Measurements from ENCODE around the gene LY9. TPM values are rescaled to one million over a fixed set of nuclear protein-coding genes. Genes with fewer than 3 reads are reported as not detected.
A peak's percentile ranks its signal among the peaks of the same experiment; 100 is the strongest.

The LY9 gene
- total RNA-seq, 6 experiments from 2014 or later: 0.11 to 1.3 (median 0.37) TPM; not detected in 1

- Histone ChIP-seq H3K9me3 (no peaks in the 10 kb centered on the region), H3K36me3 (no peaks in the 10 kb centered on the region), H3K27me3 (no peaks in the 10 kb centered on the region), H3K4me1 (peaks cover 0 to 14% (median 4%) of the 10 kb centered on the region in 4 donors), H3K4me3 (no peak overlapping the region), H3K27ac (no peak overlapping the region)
- 35% methylated on average over 5 of the region's 5 CpGs for WGBS (ENCODE audit: insufficient coverage, low coverage, low lambda C conversion rate, missing lambda C conversion rate)
- intact Hi-C loops (cut with DNase I): no loop called here
- TF ChIP-seq POLR2A (IDR thresholded peaks at IDR 0.05) (no peak), CTCF (IDR thresholded peaks at IDR 0.05) (no peak)
- DNase-seq: peak; percentile 55 to 69 (median 66)
- ATAC-seq: peak; percentile 81 to 93 (median 90)
Measured at GRCh38 chr1:160860840-160861505, 65.0 kb downstream of the LY9 start.

GRCh38 chr1:160862203-160863060, 66.5 kb downstream of the LY9 start, which contains the start of gene CD244:
Gene CD244 (minus strand): TSS chr1:160862887. CDS start chr1:160862677, 210 bp downstream.
- H3K9me3 ChIP-seq: no peaks in the 10 kb centered on the region
- H3K4me3 ChIP-seq: peak within 1 kb of the TSS in 1 of 3 donors; percentile 15
- H3K27me3 ChIP-seq: no peaks in the 10 kb centered on the region
- no peak for TF ChIP-seq POLR2A (IDR thresholded peaks at IDR 0.05)
- TF ChIP-seq CTCF (IDR thresholded peaks at IDR 0.05): no peak
- intact Hi-C loops (cut with DNase I): no loop called here
- H3K27ac ChIP-seq: peak within 1 kb of the TSS in 1 of 3 donors; percentile 12
- peaks cover 0 to 24% (median 5%) of the 10 kb centered on the region in 4 donors for H3K4me1 ChIP-seq
- no peaks in the 10 kb centered on the region for H3K36me3 ChIP-seq
- WGBS (ENCODE audit: insufficient coverage, low coverage, low lambda C conversion rate, missing lambda C conversion rate): 53% methylated on average over 6 of the region's 12 CpGs
- peak in 1 of 3 donors; percentile 50 for DNase-seq
- ATAC-seq: peak; percentile 40 to 56 (median 48)

- TF ChIP-seq CTCF (IDR thresholded peaks at IDR 0.05): no peak
- no peak for TF ChIP-seq POLR2A (IDR thresholded peaks at IDR 0.05)
- ATAC-seq: no peak
Measured at GRCh38 chr1:160863061-160863773, 67.2 kb downstream of the LY9 start.

GRCh38 chr1:160863774-160864131, 67.8 kb downstream of the LY9 start:
- no peak for DNase-seq
- peak in 3 of 4 donors; percentile 18 to 48 (median 39) for ATAC-seq
- no peaks in the 10 kb centered on the region for H3K27me3 ChIP-seq
- intact Hi-C loops (cut with DNase I): no loop called here
- TF ChIP-seq CTCF (IDR thresholded peaks at IDR 0.05) (no peak), POLR2A (IDR thresholded peaks at IDR 0.05) (no peak)
- WGBS (ENCODE audit: insufficient coverage, low coverage, low lambda C conversion rate, missing lambda C conversion rate): 69% methylated on average over 4 of the region's 4 CpGs
- no peak overlapping the region for H3K4me3 ChIP-seq
- H3K4me1 ChIP-seq: peaks cover 0 to 24% (median 5%) of the 10 kb centered on the region in 4 donors
- no peaks in the 10 kb centered on the region for H3K36me3 ChIP-seq
- H3K27ac ChIP-seq: no peak overlapping the region
- no peaks in the 10 kb centered on the region for H3K9me3 ChIP-seq

More at GRCh38 chr1:160863061-160863773, 67.2 kb downstream of the LY9 start:
- Histone ChIP-seq H3K36me3 (no peaks in the 10 kb centered on the region), H3K4me3 (no peak overlapping the region), H3K9me3 (no peaks in the 10 kb centered on the region), H3K27me3 (no peaks in the 10 kb centered on the region), H3K4me1 (peaks cover 0 to 24% (median 5%) of the 10 kb centered on the region in 4 donors), H3K27ac (no peak overlapping the region)
- WGBS (ENCODE audit: insufficient coverage, low coverage, low lambda C conversion rate, missing lambda C conversion rate): 72% methylated on average over 9 of the region's 11 CpGs
- DNase-seq: no peak
- intact Hi-C loops (cut with DNase I): no loop called here

All from right lobe of liver (tissue), 6 donors.